H1 (cell line): ENCODE data around the gene CEP135. TPM values are rescaled to one million over a fixed set of nuclear protein-coding genes. Genes with fewer than 3 reads are reported as not detected.

Source experiments
- CTCF ChIA-PET: fragments of 300-600 bp; sonication (Branson Sonifier 250); formaldehyde crosslinking; loops from one replicate; lab custom pipeline; 2021; ENCODE audit not compliant: partially characterized antibody; lab: Charles Lee
- POLR2A ChIA-PET: fragments of 300-600 bp; sonication (Branson Sonifier 250); formaldehyde crosslinking; loops from one replicate; lab custom pipeline; 2021; ENCODE audit warnings: inconsistent platforms; ENCODE audit not compliant: partially characterized antibody; lab: Charles Lee
- DNase-seq, 2 experiments: peaks; one replicate each; pipeline versions ENCODE4 v3.0.0 to v3.0.0-alpha.2; 2010 to 2022; ENCODE audit warnings: low spot score in 2 of 2, low read depth in 1 of 2, mixed read lengths in 1 of 2
- FAIRE-seq: peaks from 2 replicates; lab custom pipeline; 2011; peaks lifted over from hg19 to GRCh38; lab: Jason Lieb, UNC
- H2AFZ ChIP-seq: 2 replicates; pipeline ENCODE4 v1.8.1; 2012; ENCODE audit warnings: low read length, inconsistent platforms
- H2AK5ac ChIP-seq: 2 replicates; pipeline ENCODE4 v1.6.1; 2013; ENCODE audit warnings: low read depth, low read length
- H2BK120ac ChIP-seq: replicated peaks from 2 replicates; pipeline ENCODE3; 2013; ENCODE audit warnings: low read depth, low read length, inconsistent platforms
- H2BK12ac ChIP-seq: 2 replicates; pipeline ENCODE4 v1.6.1; 2013; ENCODE audit warnings: low read depth, low read length
- H2BK15ac ChIP-seq: 2 replicates; pipeline ENCODE4 v1.6.1; 2013; ENCODE audit warnings: low read length
- H2BK20ac ChIP-seq: 2 replicates; pipeline ENCODE4 v1.6.1; 2013; ENCODE audit warnings: low read length
- H2BK5ac ChIP-seq: 2 replicates; pipeline ENCODE4 v1.6.1; 2013; ENCODE audit warnings: low read depth, low read length
- H3K14ac ChIP-seq: 2 replicates; pipeline ENCODE4 v1.6.1; 2013; ENCODE audit warnings: inconsistent platforms; ENCODE audit not compliant: insufficient read length
- H3K18ac ChIP-seq: 2 replicates; pipeline ENCODE4 v1.6.1; 2013; ENCODE audit warnings: low read length; ENCODE audit errors: extremely low read depth
- H3K23ac ChIP-seq: 2 replicates; pipeline ENCODE4 v1.6.1; 2013; ENCODE audit warnings: inconsistent platforms; ENCODE audit not compliant: insufficient read length
- H3K23me2 ChIP-seq: 2 replicates; pipeline ENCODE4 v1.6.1; 2013; ENCODE audit warnings: low read depth, low read length
- H3K27ac ChIP-seq: 2 replicates; pipeline ENCODE4 v1.6.1; 2011; ENCODE audit warnings: low read depth, low read length, inconsistent platforms
- H3K27me3 ChIP-seq, 4 experiments: replicated peaks in 1 of 4; 1 replicate in 1 of 4; 2 replicates in 3 of 4; pipeline versions ENCODE4 v1.6.1 to v1.8.1; 2011 to 2013; ENCODE audit warnings: low read length in 3 of 4, mild to moderate bottlenecking in 3 of 4, inconsistent platforms in 2 of 4, mixed read lengths in 2 of 4, moderate library complexity in 1 of 4; ENCODE audit not compliant: control insufficient read depth in 3 of 4, insufficient read depth in 3 of 4; ENCODE audit errors: extremely low read depth in 1 of 4
- H3K36me3 ChIP-seq, 4 experiments: 2 replicates each; pipeline versions ENCODE4 v1.6.1 to v1.8.1; 2011 to 2013; ENCODE audit warnings: mild to moderate bottlenecking in 4 of 4, low read length in 3 of 4, moderate library complexity in 2 of 4, control low read depth in 1 of 4, inconsistent platforms in 1 of 4; ENCODE audit not compliant: insufficient read depth in 4 of 4, control insufficient read depth in 2 of 4
- H3K4ac ChIP-seq: replicated peaks from 2 replicates; pipeline ENCODE3; 2013; ENCODE audit warnings: low read length, low read depth, mixed read lengths, inconsistent platforms; ENCODE audit not compliant: insufficient read length
- H3K4me1 ChIP-seq, 4 experiments: replicated peaks in 1 of 4; 1 replicate in 1 of 4; 2 replicates in 3 of 4; pipeline versions ENCODE4 v1.6.1 to v1.8.1; 2011 to 2013; ENCODE audit warnings: low read length in 3 of 4, inconsistent platforms in 2 of 4, mixed read lengths in 1 of 4; ENCODE audit not compliant: insufficient read depth in 4 of 4, control insufficient read depth in 3 of 4
- H3K4me2 ChIP-seq, 2 experiments: 2 replicates each; pipeline versions ENCODE4 v1.6.1 to v1.8.1; 2011 to 2013; ENCODE audit warnings: low read depth in 2 of 2, low read length in 2 of 2, control low read depth in 1 of 2, inconsistent platforms in 1 of 2, mild to moderate bottlenecking in 1 of 2; ENCODE audit not compliant: insufficient read depth in 1 of 2
- H3K4me3 ChIP-seq, 4 experiments: fragments of 200-600, 300-600 bp in 1 of 4; sonication (generic), shearing (Covaris generic), sonication (Bioruptor Twin) in 1 of 4; 2 replicates each; pipeline versions ENCODE4 v1.5.1 to v1.8.1; 2011 to 2016; ENCODE audit warnings: low read length in 4 of 4, low read depth in 3 of 4, control low read depth in 2 of 4, inconsistent platforms in 2 of 4, mild to moderate bottlenecking in 2 of 4, mixed read lengths in 1 of 4, moderate library complexity in 1 of 4; ENCODE audit not compliant: insufficient read depth in 2 of 4; ENCODE audit errors: extremely low read depth in 1 of 4
- H3K56ac ChIP-seq: replicated peaks from 2 replicates; pipeline ENCODE3; 2013; ENCODE audit warnings: low read depth, mild to moderate bottlenecking, mixed read lengths, low read length, inconsistent platforms; ENCODE audit not compliant: insufficient read length
- H3K79me1 ChIP-seq: 2 replicates; pipeline ENCODE4 v1.6.1; 2013; ENCODE audit warnings: low read depth, low read length, control low read depth
- H3K79me2 ChIP-seq, 2 experiments: 2 replicates each; pipeline versions ENCODE4 v1.6.1 to v1.8.1; 2012 to 2013; ENCODE audit warnings: low read length in 2 of 2, mild to moderate bottlenecking in 2 of 2, inconsistent platforms in 1 of 2; ENCODE audit not compliant: insufficient read depth in 2 of 2, control insufficient read depth in 1 of 2
- H3K9ac ChIP-seq, 4 experiments: replicated peaks in 1 of 4; 1 replicate in 1 of 4; 2 replicates in 3 of 4; pipeline versions ENCODE4 v1.6.1 to v1.8.1; 2011 to 2013; ENCODE audit warnings: low read depth in 3 of 4, low read length in 3 of 4, control low read depth in 2 of 4, mild to moderate bottlenecking in 2 of 4, moderate library complexity in 2 of 4, inconsistent platforms in 1 of 4; ENCODE audit errors: extremely low read depth in 1 of 4
- H3K9me3 ChIP-seq, 2 experiments: 2 replicates each; pipeline versions ENCODE4 v1.6.1 to v1.8.1; 2012 to 2013; ENCODE audit warnings: mild to moderate bottlenecking in 2 of 2, moderate library complexity in 2 of 2, control low read depth in 1 of 2, inconsistent platforms in 1 of 2, low read depth in 1 of 2, low read length in 1 of 2, mixed read lengths in 1 of 2; ENCODE audit not compliant: insufficient read depth in 2 of 2
- H4K20me1 ChIP-seq, 2 experiments: replicated peaks in 1 of 2; 2 replicates each; pipeline versions ENCODE3 to v1.8.1; 2011 to 2013; ENCODE audit warnings: inconsistent platforms in 2 of 2, low read length in 2 of 2, mild to moderate bottlenecking in 1 of 2; ENCODE audit not compliant: insufficient read depth in 2 of 2, control insufficient read depth in 1 of 2
- H4K5ac ChIP-seq: 2 replicates; pipeline ENCODE4 v1.6.1; 2013; ENCODE audit warnings: low read length, low read depth, mixed read lengths, inconsistent platforms; ENCODE audit not compliant: insufficient read length
- H4K8ac ChIP-seq: 2 replicates; pipeline ENCODE4 v1.8.0; 2013; ENCODE audit warnings: mild to moderate bottlenecking, moderate library complexity, low read length, inconsistent platforms; ENCODE audit not compliant: insufficient read depth; ENCODE audit errors: extremely low read depth
- H4K91ac ChIP-seq: replicated peaks from 2 replicates; pipeline ENCODE3; 2013; ENCODE audit warnings: low read length, mixed read lengths, inconsistent platforms; ENCODE audit not compliant: insufficient read length
- FOSL1 ChIP-seq: IDR thresholded peaks from 2 replicates; pipeline ENCODE4 v1.6.1; 2011; ENCODE audit warnings: mild to moderate bottlenecking, low read depth, low read length, moderate library complexity; ENCODE audit not compliant: insufficient read depth
- RBBP5 ChIP-seq: IDR thresholded peaks from 2 replicates; pipeline ENCODE4 v1.7.1; 2012; ENCODE audit warnings: low read depth, mild to moderate bottlenecking, inconsistent platforms, low read length, moderate library complexity, borderline replicate concordance
- WGBS, 2 experiments: shearing (Covaris generic) in 1 of 2; methylation state at CpG; one replicate each; pipeline versions ENCODE4 v1.1.6 to v1.1.7; 2013 to 2015; ENCODE audit warnings: low lambda C conversion rate in 2 of 2, mixed read lengths in 2 of 2, inconsistent platforms in 1 of 2, low coverage in 1 of 2, missing lambda C conversion rate in 1 of 2; ENCODE audit not compliant: insufficient replicate concordance in 2 of 2, insufficient coverage in 1 of 2, insufficient read length in 1 of 2; ENCODE audit errors: extremely low coverage in 1 of 2, missing lambda C conversion rate in 1 of 2; 5-methylcytosine and 5-hydroxymethylcytosine counted together
- polyA plus RNA-seq, 7 experiments: library from polyadenylated mRNA; depleted of rRNA in 3 of 7; stranded (reverse) in 5 of 7; unstranded in 2 of 7; fragments of >200 nt in 5 of 7; fragments of 200-250 nt in 2 of 7; gene quantifications; 1 replicate in 5 of 7; 2 replicates in 1 of 7; 4 replicates in 1 of 7; pipeline versions ENCODE4 v1.2.1 to v1.2.3, GENCODE V29; 2011 to 2013; ENCODE audit warnings: missing spikeins in 2 of 7, mixed read lengths in 2 of 7
- total RNA-seq: library from RNA; stranded (reverse); fragmentation: NEBNext Ultra II Directional; extraction: Animal tissue kit (Norgen Biotek cat#: 25700); gene quantifications from 2 replicates; pipeline ENCODE4 v1.2.1, GENCODE V29; 2021

Gene CEP135
- total and polyA plus RNA-seq, 2 of the 8 experiments (the other 6 are each of a cell fraction or from before 2014, with no cell fraction given): 2.7 to 14.5 TPM

- H3K14ac ChIP-seq: no peak overlapping the region
- no peak overlapping the region for H4K8ac ChIP-seq
- H2BK15ac ChIP-seq: no peak overlapping the region
- TF ChIP-seq FOSL1 (no peak), RBBP5 (no peak)
- no peaks in the 10 kb centered on the region; a peak in 1 of 7 replicates for H3K27me3 ChIP-seq
- H2BK5ac ChIP-seq: no peak overlapping the region
- H3K79me1 ChIP-seq: no peaks in the 10 kb centered on the region
- ChIA-PET POLR2A (interaction anchor here (0.6 to 0.7 kb wide), 2 partner anchors 48 to 83 kb away, joined by 3 read pairs; no protein-coding TSS in a partner anchor), CTCF (no interaction called here)
- H2BK120ac ChIP-seq: no peak overlapping the region
- H4K5ac ChIP-seq: no peak overlapping the region
- H2BK20ac ChIP-seq: no peak overlapping the region
- H3K18ac ChIP-seq: no peak overlapping the region
- H3K23ac ChIP-seq: no peak overlapping the region
- H2AFZ ChIP-seq: no peak overlapping the region
- no peak overlapping the region for H3K27ac ChIP-seq
- no peak overlapping the region for H2BK12ac ChIP-seq
- peaks cover 0 to 7% (median 3%) of the 10 kb centered on the region in 4 experiments; a peak in 3 of 7 replicates for H3K4me1 ChIP-seq
- H3K4ac ChIP-seq: no peak overlapping the region
- H3K9me3 ChIP-seq: no peaks in the 10 kb centered on the region
- no peaks in the 10 kb centered on the region for H3K23me2 ChIP-seq
- no CpG with 5 or more reads among the region's 1 CpG for WGBS, 2 experiments
- no peaks in the 10 kb centered on the region for H3K79me2 ChIP-seq
- no peak overlapping the region for H3K56ac ChIP-seq
- DNase-seq (no peak), FAIRE-seq (no peak)
- H4K91ac ChIP-seq: no peak overlapping the region
- H3K4me2 ChIP-seq: no peak overlapping the region
- H3K36me3 ChIP-seq: no peaks in the 10 kb centered on the region
- H3K9ac ChIP-seq: no peak overlapping the region
- H4K20me1 ChIP-seq: no peaks in the 10 kb centered on the region
- H2AK5ac ChIP-seq: no peak overlapping the region
- H3K4me3 ChIP-seq: no peak overlapping the region
Measured at GRCh38 chr4:56042225-56042624, 93.5 kb downstream of the CEP135 start.
